Hepatocyte (in vitro differentiated cells): Measurements from ENCODE around the gene GNAO1. TPM values are rescaled to one million over a fixed set of nuclear protein-coding genes. Genes with fewer than 3 reads are reported as not detected.

Experiments
- DNase-seq: peaks from one replicate; pipeline ENCODE4 v3.0.0-alpha.2; 2016; ENCODE audit warnings: low spot score
- H2AFZ ChIP-seq: fragments of 200-600 bp; sonication (generic); 2 replicates; pipeline ENCODE4 v1.6.0; 2016; ENCODE audit warnings: antibody characterized with exemption, mild to moderate bottlenecking
- H3K27ac ChIP-seq: fragments of 200-600 bp; sonication (generic); 2 replicates; pipeline ENCODE4 v1.5.1; 2016; ENCODE audit warnings: mild to moderate bottlenecking
- H3K27me3 ChIP-seq: fragments of 200-600 bp; sonication (generic); 2 replicates; pipeline ENCODE4 v1.6.1; 2016
- H3K36me3 ChIP-seq: fragments of 200-600 bp; sonication (generic); replicated peaks from 2 replicates; pipeline ENCODE4 v1.5.1; 2016; ENCODE audit warnings: low read depth; ENCODE audit not compliant: insufficient read depth
- H3K4me1 ChIP-seq: fragments of 200-600 bp; sonication (generic); 2 replicates; pipeline ENCODE4 v1.5.1; 2016; ENCODE audit warnings: mild to moderate bottlenecking, moderate library complexity; ENCODE audit not compliant: insufficient read depth
- H3K4me2 ChIP-seq: fragments of 200-600 bp; sonication (generic); 2 replicates; pipeline ENCODE4 v1.6.0; 2016
- H3K4me3 ChIP-seq: fragments of 200-600 bp; sonication (generic); 2 replicates; pipeline ENCODE4 v1.5.1; 2016; ENCODE audit warnings: mild to moderate bottlenecking
- H3K79me2 ChIP-seq: fragments of 200-600 bp; sonication (generic); 2 replicates; pipeline ENCODE4 v1.6.0; 2017; ENCODE audit warnings: mild to moderate bottlenecking
- H3K9me2 ChIP-seq: fragments of 200-600 bp; sonication (generic); replicated peaks from 2 replicates; pipeline ENCODE4 v1.6.0; 2017; ENCODE audit warnings: mild to moderate bottlenecking; ENCODE audit not compliant: insufficient read depth
- H3K9me3 ChIP-seq: fragments of 200-600 bp; sonication (generic); 2 replicates; pipeline ENCODE4 v1.5.1; 2016; ENCODE audit warnings: low read depth, mild to moderate bottlenecking
- H4K20me1 ChIP-seq: fragments of 200-600 bp; sonication (generic); 2 replicates; pipeline ENCODE4 v1.6.0; 2016; ENCODE audit warnings: mild to moderate bottlenecking; ENCODE audit not compliant: insufficient read depth, poor library complexity, severe bottlenecking
- CTCF ChIP-seq: fragments of 200-600 bp; sonication (generic); IDR thresholded peaks from 2 replicates; pipeline ENCODE4 v1.5.1; 2016; ENCODE audit warnings: antibody characterized with exemption, mild to moderate bottlenecking; ENCODE audit not compliant: poor library complexity
- EZH2 ChIP-seq: fragments of 200-600 bp; sonication (generic); IDR thresholded peaks from 2 replicates; pipeline ENCODE4 v1.6.1; 2016; ENCODE audit warnings: antibody characterized with exemption, mild to moderate bottlenecking, borderline replicate concordance
- EZH2phosphoT487 ChIP-seq: fragments of 200-600 bp; sonication (generic); IDR thresholded peaks from one replicate; pipeline ENCODE4 v1.6.1; 2018; ENCODE audit warnings: antibody characterized with exemption, mild to moderate bottlenecking, low read depth, moderate library complexity; ENCODE audit not compliant: unreplicated experiment, severe bottlenecking
- WGBS: methylation state at CpG from one replicate; pipeline ENCODE4 v1.1.6; 2016; ENCODE audit warnings: low lambda C conversion rate; ENCODE audit errors: missing lambda C conversion rate; 5-methylcytosine and 5-hydroxymethylcytosine counted together
- polyA plus RNA-seq: library from polyadenylated mRNA; unstranded; fragments of >200 nt; fragmentation: Nextera tagmentation; extraction: Ambion mirVana; gene quantifications from 2 replicates; pipeline ENCODE4 v1.2.1, GENCODE V29; 2016
- total RNA-seq: library from RNA; depleted of rRNA; stranded (reverse); fragments of >200 nt; gene quantifications from 2 replicates; pipeline ENCODE4 v1.2.3, GENCODE V29; 2014

GNAO1 gene
- total and polyA plus RNA-seq, 2 experiments from 2014 or later, result 0.77 to 2.2 TPM

- Histone ChIP-seq H3K27me3 (no peaks in the 10 kb centered on the region), H3K4me2 (no peak overlapping the region), H3K4me1 (no peaks in the 10 kb centered on the region), H2AFZ (no peak overlapping the region), H3K9me2 (no peaks in the 10 kb centered on the region), H4K20me1 (no peaks in the 10 kb centered on the region), H3K4me3 (no peak overlapping the region), H3K79me2 (no peaks in the 10 kb centered on the region), H3K36me3 (no peaks in the 10 kb centered on the region), H3K9me3 (no peaks in the 10 kb centered on the region), H3K27ac (no peak overlapping the region)
- TF ChIP-seq EZH2phosphoT487 (no peak), EZH2 (no peak), CTCF (no peak)
- WGBS, result 95% methylated on average over 9 of the region's 9 CpGs
- DNase-seq, result no peak
These were observed 35.7 kb downstream of the GNAO1 start for GRCh38 chr16:56226845-56227525.

GRCh38 chr16:56227936-56228335 lies 36.6 kb downstream of the GNAO1 start:
- H3K79me2 ChIP-seq, result no peaks in the 10 kb centered on the region
- no peaks in the 10 kb centered on the region for H3K4me1 ChIP-seq
- no peaks in the 10 kb centered on the region for H3K9me2 ChIP-seq
- H3K4me2 ChIP-seq, result no peak overlapping the region
- H2AFZ ChIP-seq, result no peak overlapping the region
- TF ChIP-seq CTCF (no peak), EZH2 (no peak), EZH2phosphoT487 (no peak)
- no peaks in the 10 kb centered on the region for H3K9me3 ChIP-seq
- H4K20me1 ChIP-seq, result no peaks in the 10 kb centered on the region
- WGBS, result 94% methylated on average over 6 of the region's 6 CpGs
- no peak overlapping the region for H3K27ac ChIP-seq
- H3K36me3 ChIP-seq, result no peaks in the 10 kb centered on the region
- no peak for DNase-seq
- H3K4me3 ChIP-seq, result no peak overlapping the region
- no peaks in the 10 kb centered on the region for H3K27me3 ChIP-seq

DNA sequence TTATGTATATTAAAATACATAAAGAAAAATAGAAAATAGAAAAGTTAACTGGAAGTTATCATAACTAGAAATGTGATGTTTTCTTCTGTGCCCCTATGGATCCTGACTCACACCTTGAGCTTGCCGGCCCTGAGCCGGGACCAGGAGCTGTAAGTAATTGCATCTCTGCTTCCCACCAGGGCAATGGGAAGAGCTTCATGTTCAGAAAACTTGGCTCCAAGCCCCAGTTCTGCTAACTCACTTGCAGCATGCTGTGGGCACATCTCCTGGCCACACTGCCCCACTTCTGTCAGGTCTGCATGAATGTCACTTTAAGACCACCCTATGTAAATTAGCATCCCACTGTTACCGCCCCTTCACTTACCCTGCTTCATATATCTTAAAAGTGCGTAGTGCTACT lies 37.2 kb downstream of the GNAO1 start:
- H3K4me2 ChIP-seq, result no peak overlapping the region
- H2AFZ ChIP-seq, result no peak overlapping the region
- no peak overlapping the region for H3K4me3 ChIP-seq
- H3K79me2 ChIP-seq, result no peaks in the 10 kb centered on the region
- no peak overlapping the region for H3K27ac ChIP-seq
- no peaks in the 10 kb centered on the region for H3K9me2 ChIP-seq
- no peaks in the 10 kb centered on the region for H3K36me3 ChIP-seq
- 92% methylated on average over 4 of the region's 4 CpGs for WGBS
- no peak for DNase-seq
- TF ChIP-seq CTCF (no peak), EZH2 (no peak), EZH2phosphoT487 (no peak)
- no peaks in the 10 kb centered on the region for H4K20me1 ChIP-seq
- no peaks in the 10 kb centered on the region for H3K27me3 ChIP-seq
- H3K9me3 ChIP-seq, result no peaks in the 10 kb centered on the region
- no peaks in the 10 kb centered on the region for H3K4me1 ChIP-seq
